Stomach (tissue), 4 donors: ENCODE data around the gene CDC34.

Experiments
- CTCF ChIP-seq, 7 experiments: fragments of 450-650 bp in 4 of 7; fragments of 200-600 bp in 3 of 7; sonication (generic) in 3 of 7; IDR thresholded peaks; one replicate each; pipeline ENCODE4 v1.5.1; 2016 to 2019; ENCODE audit warnings: antibody characterized with exemption in 7 of 7, control low read depth in 2 of 7, mild to moderate bottlenecking in 1 of 7
- EP300 ChIP-seq: sonication (generic); formaldehyde crosslinking; IDR thresholded peaks from one replicate; pipeline ENCODE4 v1.6.1; 2017; ENCODE audit warnings: antibody characterized with exemption
- POLR2AphosphoS5 ChIP-seq, 3 donors: sonication (generic); formaldehyde crosslinking; IDR thresholded peaks; one replicate each; pipeline ENCODE4 v1.6.1; 2016; ENCODE audit warnings: antibody characterized with exemption in 3 of 3

DNA sequence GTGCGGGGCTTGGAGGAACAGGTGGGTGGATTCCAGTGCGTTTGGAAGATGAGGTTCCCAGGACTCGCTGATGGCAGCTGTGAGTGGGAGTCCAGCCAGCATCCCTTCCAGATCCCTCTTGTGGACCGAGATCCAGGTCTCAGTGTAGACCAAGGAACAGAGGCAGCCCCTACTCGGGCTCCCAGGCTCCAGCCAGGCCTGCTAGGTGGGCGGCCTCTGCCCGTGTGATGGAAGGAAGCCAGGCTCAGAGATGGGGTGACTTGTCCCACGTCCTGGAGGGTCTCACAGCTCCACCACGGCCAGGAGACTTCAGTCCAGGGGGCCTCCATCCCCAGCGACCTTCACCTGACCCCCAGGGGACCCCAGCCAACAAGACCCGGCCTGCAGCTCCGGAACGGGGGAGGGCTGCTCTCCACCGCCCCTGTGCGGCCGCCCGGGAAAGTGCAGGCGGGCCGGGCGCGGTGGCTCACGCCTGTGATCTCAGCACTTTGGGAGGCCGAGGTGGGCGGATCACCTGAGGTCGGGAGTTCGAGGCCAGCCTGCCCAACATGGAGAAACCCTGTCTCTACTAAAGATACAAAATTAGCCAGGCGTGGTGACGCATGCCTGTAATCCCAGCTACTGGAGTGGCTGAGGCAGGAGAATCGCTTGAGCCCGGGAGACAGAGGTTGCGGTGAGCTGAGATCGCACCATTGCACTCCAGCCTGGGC lies 36.0 kb upstream of the CDC34 start:
- peak in 4 of 7 experiments; percentile 17 to 71 (median 58) for TF ChIP-seq CTCF (IDR thresholded peaks at IDR 0.05)
- TF ChIP-seq POLR2AphosphoS5 (IDR thresholded peaks at IDR 0.05), result no peak
- TF ChIP-seq EP300, result no peak
